ENCODE measurements around the gene MYOD1. TPM values are rescaled to one million over a fixed set of nuclear protein-coding genes. Genes with fewer than 3 reads are reported as not detected.

The MYOD1 gene
- total RNA-seq, 4 donors from 2014 or later: not detected

GRCh38 chr11:17766073-17766359, 46.6 kb downstream of the MYOD1 start:
- TF ChIP-seq POLR2A (IDR thresholded peaks at IDR 0.05; ENCODE audit: low read depth) (no peak), CTCF (IDR thresholded peaks at IDR 0.05) (no peak), EP300 (IDR thresholded peaks at IDR 0.05) (no peak), POLR2AphosphoS5 (IDR thresholded peaks at IDR 0.05) (no peak)
- 92% methylated on average over 7 of the region's 8 CpGs for WGBS
- peaks cover 0 to 7% (median 0%) of the 10 kb centered on the region in 4 donors for H3K27me3 ChIP-seq
- H3K9me3 ChIP-seq: no peaks in the 10 kb centered on the region
- intact Hi-C loops (cut with DNase I): loop anchor here (10.0 kb wide), 1 partner anchor 209 kb away; no protein-coding TSS in a partner anchor
- H3K36me3 ChIP-seq: no peaks in the 10 kb centered on the region
- DNase-seq (ENCODE audit: extremely low spot score): no peak
- no peak overlapping the region for H3K27ac ChIP-seq (replicated peaks in 1 of 4)
- H3K4me3 ChIP-seq: no peak overlapping the region
- H3K4me1 ChIP-seq: no peaks in the 10 kb centered on the region

GRCh38 chr11:17766590-17766989, 47.2 kb downstream of the MYOD1 start:
- Histone ChIP-seq H3K27me3 (peaks cover 0 to 7% (median 0%) of the 10 kb centered on the region in 4 donors), H3K36me3 (no peaks in the 10 kb centered on the region), H3K27ac (replicated peaks in 1 of 4) (no peak overlapping the region), H3K4me1 (no peaks in the 10 kb centered on the region), H3K9me3 (no peaks in the 10 kb centered on the region), H3K4me3 (no peak overlapping the region)
- 79% methylated on average over 3 of the region's 5 CpGs for WGBS
- no peak for DNase-seq (ENCODE audit: extremely low spot score)
- intact Hi-C loops (cut with DNase I): loop anchor here (10.0 kb wide), 1 partner anchor 208 kb away; no protein-coding TSS in a partner anchor
- TF ChIP-seq CTCF (IDR thresholded peaks at IDR 0.05) (no peak), EP300 (IDR thresholded peaks at IDR 0.05) (no peak), POLR2A (IDR thresholded peaks at IDR 0.05; ENCODE audit: low read depth) (no peak), POLR2AphosphoS5 (IDR thresholded peaks at IDR 0.05) (no peak)

- Histone ChIP-seq H3K4me1 (no peaks in the 10 kb centered on the region), H3K4me3 (no peak overlapping the region), H3K9me3 (no peaks in the 10 kb centered on the region), H3K36me3 (no peaks in the 10 kb centered on the region), H3K27ac (replicated peaks in 1 of 4) (no peak overlapping the region), H3K27me3 (peaks cover 0 to 7% (median 0%) of the 10 kb centered on the region in 4 donors)
- 94% methylated on average over 7 of the region's 7 CpGs for WGBS
- TF ChIP-seq EP300 (IDR thresholded peaks at IDR 0.05) (no peak), CTCF (IDR thresholded peaks at IDR 0.05) (no peak), POLR2A (IDR thresholded peaks at IDR 0.05; ENCODE audit: low read depth) (no peak), POLR2AphosphoS5 (IDR thresholded peaks at IDR 0.05) (no peak)
- DNase-seq (ENCODE audit: extremely low spot score): no peak
- intact Hi-C loops (cut with DNase I): loop anchor here (10.0 kb wide), 1 partner anchor 207 kb away; no protein-coding TSS in a partner anchor
Observed at GRCh38 chr11:17767301-17767885, 48.0 kb downstream of the MYOD1 start.

GRCh38 chr11:17767914-17768313, 48.5 kb downstream of the MYOD1 start:
- DNase-seq (ENCODE audit: extremely low spot score): no peak
- WGBS: 92% methylated on average over 1 of the region's 2 CpGs
- H3K4me3 ChIP-seq: no peak overlapping the region
- no peaks in the 10 kb centered on the region for H3K9me3 ChIP-seq
- H3K36me3 ChIP-seq: no peaks in the 10 kb centered on the region
- peaks cover 0 to 7% (median 0%) of the 10 kb centered on the region in 4 donors for H3K27me3 ChIP-seq
- no peak overlapping the region for H3K27ac ChIP-seq (replicated peaks in 1 of 4)
- TF ChIP-seq POLR2AphosphoS5 (IDR thresholded peaks at IDR 0.05): no peak
- no peak for TF ChIP-seq CTCF (IDR thresholded peaks at IDR 0.05)
- TF ChIP-seq EP300 (IDR thresholded peaks at IDR 0.05): no peak
- TF ChIP-seq POLR2A (IDR thresholded peaks at IDR 0.05; ENCODE audit: low read depth): no peak
- H3K4me1 ChIP-seq: no peaks in the 10 kb centered on the region
- intact Hi-C loops (cut with DNase I): loop anchor here (10.0 kb wide), 1 partner anchor 207 kb away; no protein-coding TSS in a partner anchor

GRCh38 chr11:17768547-17768946, 49.2 kb downstream of the MYOD1 start:
- peaks cover 0 to 7% (median 0%) of the 10 kb centered on the region in 4 donors for H3K27me3 ChIP-seq
- H3K36me3 ChIP-seq: no peaks in the 10 kb centered on the region
- no peak overlapping the region for H3K27ac ChIP-seq (replicated peaks in 1 of 4)
- no peaks in the 10 kb centered on the region for H3K9me3 ChIP-seq
- 95% methylated on average over 7 of the region's 7 CpGs for WGBS
- TF ChIP-seq POLR2A (IDR thresholded peaks at IDR 0.05; ENCODE audit: low read depth) (no peak), CTCF (IDR thresholded peaks at IDR 0.05) (no peak), POLR2AphosphoS5 (IDR thresholded peaks at IDR 0.05) (no peak), EP300 (IDR thresholded peaks at IDR 0.05) (no peak)
- no peak overlapping the region for H3K4me3 ChIP-seq
- H3K4me1 ChIP-seq: no peaks in the 10 kb centered on the region
- intact Hi-C loops (cut with DNase I): loop anchor here (10.0 kb wide), 1 partner anchor 206 kb away; no protein-coding TSS in a partner anchor
- no peak for DNase-seq (ENCODE audit: extremely low spot score)

All from esophagus muscularis mucosa (tissue), 4 donors.